Neural cell (in vitro differentiated cells): ENCODE data around the gene ANKRD39. TPM values are rescaled to one million over a fixed set of nuclear protein-coding genes. Genes with fewer than 3 reads are reported as not detected.

ENCODE experiments used
- H2AFZ ChIP-seq: fragments of 200-600, 300-800 bp; sonication (generic), shearing (Covaris generic); 2 replicates; pipeline ENCODE4 v1.6.0; 2014; ENCODE audit warnings: low read depth, mild to moderate bottlenecking, antibody characterized with exemption, low read length, moderate library complexity
- H3F3A ChIP-seq: fragments of 200-600 bp; shearing (Covaris generic); 2 replicates; pipeline ENCODE4 v1.6.1; 2016; ENCODE audit warnings: mild to moderate bottlenecking, moderate library complexity, mixed read lengths, antibody characterized with exemption, low read length; ENCODE audit not compliant: insufficient read depth, poor library complexity, severe bottlenecking
- H3K27ac ChIP-seq: fragments of 200-600, 300-800 bp; sonication (generic), shearing (Covaris generic); 2 replicates; pipeline ENCODE4 v1.5.1; 2014; ENCODE audit warnings: mild to moderate bottlenecking, low read length, moderate library complexity
- H3K27me3 ChIP-seq: fragments of 300-800, 200-600 bp; sonication (generic), shearing (Covaris generic); 2 replicates; pipeline ENCODE4 v1.6.0; 2014; ENCODE audit warnings: mild to moderate bottlenecking, low read depth, low read length, moderate library complexity; ENCODE audit not compliant: insufficient read depth
- H3K36me3 ChIP-seq: fragments of 300-800, 200-600 bp; sonication (generic), shearing (Covaris generic); 2 replicates; pipeline ENCODE4 v1.5.1; 2014; ENCODE audit warnings: mild to moderate bottlenecking, antibody characterized with exemption, low read length, moderate library complexity; ENCODE audit not compliant: insufficient read depth
- H3K4me2 ChIP-seq: fragments of 300-800, 200-600 bp; sonication (generic), shearing (Covaris generic); 2 replicates; pipeline ENCODE4 v1.6.0; 2014; ENCODE audit warnings: mild to moderate bottlenecking, low read length
- H3K4me3 ChIP-seq: fragments of 300-800, 200-600 bp; sonication (generic), shearing (Covaris generic); 2 replicates; pipeline ENCODE4 v1.5.1; 2014; ENCODE audit warnings: mild to moderate bottlenecking, low read length, moderate library complexity
- H3K79me2 ChIP-seq: fragments of 200-600 bp; shearing (Covaris generic); replicated peaks from 2 replicates; pipeline ENCODE4 v1.6.0; 2014; ENCODE audit warnings: mild to moderate bottlenecking, low read length, moderate library complexity; ENCODE audit not compliant: insufficient read depth
- H3K9ac ChIP-seq: fragments of 300-800, 200-600 bp; sonication (generic), shearing (Covaris generic); 2 replicates; pipeline ENCODE4 v1.6.1; 2016; ENCODE audit warnings: mild to moderate bottlenecking, low read length, mixed read lengths
- H3K9me2 ChIP-seq: fragments of 200-600 bp; shearing (Covaris generic); 2 replicates; pipeline ENCODE4 v1.6.1; 2016; ENCODE audit warnings: mild to moderate bottlenecking, low read length, mixed read lengths; ENCODE audit not compliant: insufficient read depth
- H3K9me3 ChIP-seq: fragments of 200-600, 300-800 bp; sonication (generic), shearing (Covaris generic); 2 replicates; pipeline ENCODE4 v1.6.1; 2016; ENCODE audit warnings: mild to moderate bottlenecking, mixed run types, low read length, moderate library complexity, mixed read lengths
- H4K20me1 ChIP-seq: fragments of 200-600 bp; shearing (Covaris generic); 2 replicates; pipeline ENCODE4 v1.6.1; 2016; ENCODE audit warnings: mild to moderate bottlenecking, mixed run types; ENCODE audit not compliant: insufficient read depth
- CTCF ChIP-seq: fragments of 450-650 bp; IDR thresholded peaks from 2 replicates; pipeline ENCODE4 v1.5.1; 2014; ENCODE audit warnings: antibody characterized with exemption, mild to moderate bottlenecking, moderate library complexity; ENCODE audit not compliant: poor library complexity, severe bottlenecking
- EP300 ChIP-seq: fragments of 450-650 bp; conservative IDR thresholded peaks from 2 replicates; pipeline ENCODE4 v1.6.1; 2014; ENCODE audit warnings: antibody characterized with exemption, mild to moderate bottlenecking, moderate library complexity; ENCODE audit not compliant: poor library complexity, severe bottlenecking
- EZH2 ChIP-seq: fragments of 200-600, 300-800 bp; shearing (Covaris generic), sonication (generic); IDR thresholded peaks from 2 replicates; pipeline ENCODE4 v1.6.1; 2014; ENCODE audit warnings: antibody characterized with exemption, low read length, borderline replicate concordance, mild to moderate bottlenecking; ENCODE audit not compliant: insufficient read depth, poor library complexity, severe bottlenecking
- MXI1 ChIP-seq: fragments of 450-650 bp; conservative IDR thresholded peaks from 2 replicates; pipeline ENCODE4 v1.6.1; 2014; ENCODE audit warnings: antibody characterized with exemption, mild to moderate bottlenecking; ENCODE audit not compliant: poor library complexity, severe bottlenecking
- POLR2AphosphoS5 ChIP-seq: IDR thresholded peaks from 2 replicates; pipeline ENCODE4 v1.6.1; 2012
- RAD21 ChIP-seq: fragments of 450-650 bp; conservative IDR thresholded peaks from 2 replicates; pipeline ENCODE4 v1.6.1; 2014; ENCODE audit warnings: antibody characterized with exemption, mild to moderate bottlenecking, moderate library complexity
- REST ChIP-seq: IDR thresholded peaks from 2 replicates; pipeline ENCODE4 v1.6.1; 2012; ENCODE audit warnings: borderline replicate concordance
- SMC3 ChIP-seq: fragments of 450-650 bp; conservative IDR thresholded peaks from 2 replicates; pipeline ENCODE4 v1.6.1; 2014; ENCODE audit warnings: antibody characterized with exemption, mild to moderate bottlenecking, moderate library complexity; ENCODE audit not compliant: poor library complexity
- TAF1 ChIP-seq: IDR thresholded peaks from 2 replicates; pipeline ENCODE4 v1.6.1; 2012; ENCODE audit warnings: low read depth
- polyA plus RNA-seq: library from polyadenylated mRNA; depleted of rRNA; stranded (reverse); fragments of >200 nt; gene quantifications from 2 replicates; pipeline ENCODE4 v1.2.3, GENCODE V29; 2014

ANKRD39 gene
- polyA plus RNA-seq, 1 donor from 2014 or later = 30.7 TPM

GRCh38 chr2:96895032-96895745 is 37.4 kb upstream of the ANKRD39 start:
- Histone ChIP-seq H3K9ac (no peak overlapping the region), H3K9me3 (no peaks in the 10 kb centered on the region), H2AFZ (no peak overlapping the region), H3K27ac (no peak overlapping the region), H3K79me2 (no peaks in the 10 kb centered on the region), H4K20me1 (no peaks in the 10 kb centered on the region), H3K27me3 (no peaks in the 10 kb centered on the region), H3K36me3 (no peaks in the 10 kb centered on the region), H3K9me2 (no peaks in the 10 kb centered on the region), H3F3A (no peaks in the 10 kb centered on the region), H3K4me2 (no peak overlapping the region), H3K4me3 (no peak overlapping the region)
- TF ChIP-seq EP300 = no peak
- TF ChIP-seq SMC3 = no peak

GRCh38 chr2:96894151-96894531 is 36.3 kb upstream of the ANKRD39 start:
- Histone ChIP-seq H3K36me3 (no peaks in the 10 kb centered on the region), H3K4me2 (no peak overlapping the region), H3K9me3 (no peaks in the 10 kb centered on the region), H2AFZ (no peak overlapping the region), H3F3A (no peaks in the 10 kb centered on the region), H3K9ac (no peak overlapping the region), H3K27me3 (no peaks in the 10 kb centered on the region), H3K4me3 (no peak overlapping the region), H3K79me2 (no peaks in the 10 kb centered on the region), H4K20me1 (no peaks in the 10 kb centered on the region), H3K9me2 (no peaks in the 10 kb centered on the region), H3K27ac (no peak overlapping the region)
- no peak for TF ChIP-seq EP300
- no peak for TF ChIP-seq RAD21
- TF ChIP-seq SMC3 = no peak
- TF ChIP-seq REST = no peak
- no peak for TF ChIP-seq TAF1
- no peak for TF ChIP-seq MXI1
- no peak for TF ChIP-seq EZH2
- TF ChIP-seq CTCF = no peak
- no peak for TF ChIP-seq POLR2AphosphoS5
